Measurements from ENCODE around the gene HAUS5. TPM values are rescaled to one million over a fixed set of nuclear protein-coding genes. Genes with fewer than 3 reads are reported as not detected.

The HAUS5 gene
- total and polyA plus RNA-seq, 2 of the 8 experiments (the other 6 are each of a cell fraction or from before 2014, with no cell fraction given): 13.8 to 25.7 TPM

DNA sequence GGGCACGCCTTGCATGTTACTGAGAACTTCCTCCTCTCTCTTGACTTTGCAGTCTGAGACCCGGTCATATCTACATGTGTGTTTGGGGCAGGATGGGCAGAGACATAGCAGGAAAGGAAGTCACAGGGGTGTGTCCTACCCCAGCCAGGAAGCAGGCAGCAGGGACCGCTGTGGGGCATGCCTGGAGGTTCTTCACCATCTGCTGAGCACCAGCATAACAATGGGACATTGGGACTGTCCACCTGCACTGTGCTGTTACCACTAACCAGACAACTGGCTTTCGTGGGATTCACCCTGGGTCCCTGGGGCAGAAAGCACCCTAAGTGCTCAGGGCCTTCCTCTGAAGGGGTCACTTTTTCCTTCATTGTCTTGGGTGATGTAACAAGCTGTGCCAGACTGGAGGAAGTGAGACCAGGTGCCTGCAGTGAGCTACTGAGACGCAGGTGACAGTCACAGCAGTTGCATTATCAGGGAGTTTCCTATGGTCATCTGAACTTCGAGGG, 2.6 kb upstream of the HAUS5 start:
- Histone ChIP-seq H3K9me3 (ENCODE audit: insufficient read depth in 2 of 2, low read depth in 1 of 2, low read length in 1 of 2) (peaks cover 5 to 8% of the 10 kb centered on the region in 2 experiments), H3K36me3 (ENCODE audit: control insufficient read depth in 2 of 4, insufficient read depth in 4 of 4, low read length in 3 of 4) (no peaks in the 10 kb centered on the region), H3K27me3 (replicated peaks in 1 of 4; ENCODE audit: control insufficient read depth in 3 of 4, extremely low read depth in 1 of 4, insufficient read depth in 3 of 4, low read length in 3 of 4) (peaks cover 0 to 3% (median 0%) of the 10 kb centered on the region in 4 experiments; a peak in 1 of 7 replicates), H2AK5ac (ENCODE audit: low read depth, low read length) (no peak overlapping the region), H3K27ac (ENCODE audit: low read depth, low read length) (no peak overlapping the region), H3K79me1 (ENCODE audit: low read depth, low read length) (no peaks in the 10 kb centered on the region), H2AFZ (ENCODE audit: low read length) (no peak overlapping the region), H2BK20ac (ENCODE audit: low read length) (no peak overlapping the region), H3K4me1 (replicated peaks in 1 of 4; ENCODE audit: control insufficient read depth in 3 of 4, insufficient read depth in 4 of 4, low read length in 3 of 4) (peaks cover 0 to 4% (median 2%) of the 10 kb centered on the region in 4 experiments; a peak in 4 of 7 replicates), H3K23ac (ENCODE audit: insufficient read length) (no peak overlapping the region), H2BK5ac (ENCODE audit: low read depth, low read length) (no peak overlapping the region), H3K79me2 (ENCODE audit: control insufficient read depth in 1 of 2, insufficient read depth in 2 of 2, low read length in 2 of 2) (no peaks in the 10 kb centered on the region), H3K4me2 (ENCODE audit: insufficient read depth in 1 of 2, low read depth in 2 of 2, low read length in 2 of 2) (no peak overlapping the region), H4K20me1 (replicated peaks in 1 of 2; ENCODE audit: control insufficient read depth in 1 of 2, insufficient read depth in 2 of 2, low read length in 2 of 2) (no peaks in the 10 kb centered on the region), H2BK12ac (ENCODE audit: low read depth, low read length) (no peak overlapping the region), H3K56ac (replicated peaks; ENCODE audit: insufficient read length, low read depth, low read length) (no peak overlapping the region), H3K23me2 (ENCODE audit: low read depth, low read length) (peaks cover 8% of the 10 kb centered on the region; the same call in 1 of the 2 replicates), H2BK15ac (ENCODE audit: low read length) (no peak overlapping the region), H2BK120ac (replicated peaks; ENCODE audit: low read depth, low read length) (no peak overlapping the region), H3K18ac (ENCODE audit: extremely low read depth, low read length) (no peak overlapping the region), H3K9ac (replicated peaks in 1 of 4; ENCODE audit: extremely low read depth in 1 of 4, low read depth in 3 of 4, low read length in 3 of 4) (no peak overlapping the region), H3K4ac (replicated peaks; ENCODE audit: insufficient read length, low read depth, low read length) (no peak overlapping the region), H3K14ac (ENCODE audit: insufficient read length) (no peak overlapping the region), H4K5ac (ENCODE audit: insufficient read length, low read depth, low read length) (no peak overlapping the region), H4K8ac (ENCODE audit: extremely low read depth, insufficient read depth, low read length) (no peak overlapping the region), H3K4me3 (ENCODE audit: extremely low read depth in 1 of 4, insufficient read depth in 2 of 4, low read depth in 3 of 4, low read length in 4 of 4) (no peak overlapping the region), H4K91ac (replicated peaks; ENCODE audit: insufficient read length, low read length) (no peak overlapping the region)
- DNase-seq (ENCODE audit: low read depth in 1 of 2, low spot score in 2 of 2) (no peak), FAIRE-seq (no peak)
- CTCF ChIA-PET (ENCODE audit: partially characterized antibody): interaction anchor here (0.7 to 7.1 kb wide), 5 partner anchors 18 to 282 kb away, joined by 3 to 38 read pairs (median 4); no protein-coding TSS in a partner anchor
- POLR2A ChIA-PET (ENCODE audit: partially characterized antibody): interaction anchor here (3.8 kb wide), 1 partner anchor 12 kb away, joined by 16 read pairs; no protein-coding TSS in a partner anchor
- 89% methylated on average over 6 of the region's 6 CpGs; no CpG with 5 or more reads in 1 of the 2 experiments for WGBS, 2 experiments (ENCODE audit: extremely low coverage in 1 of 2, insufficient coverage in 1 of 2, insufficient read length in 1 of 2, insufficient replicate concordance in 2 of 2, low coverage in 1 of 2, low lambda C conversion rate in 2 of 2, missing lambda C conversion rate in 1 of 2)
- TF ChIP-seq ZNF274 (IDR thresholded peaks at IDR 0.05; ENCODE audit: borderline replicate concordance, extremely low read depth, low read length): no peak
- TF ChIP-seq TEAD4 (IDR thresholded peaks at IDR 0.05; ENCODE audit: low read depth, low read length): no peak
- no peak for TF ChIP-seq FOSL1 (IDR thresholded peaks at IDR 0.05; ENCODE audit: insufficient read depth, low read depth, low read length)
- TF ChIP-seq MAX (IDR thresholded peaks at IDR 0.05): no peak
- TF ChIP-seq, protein P1, sequence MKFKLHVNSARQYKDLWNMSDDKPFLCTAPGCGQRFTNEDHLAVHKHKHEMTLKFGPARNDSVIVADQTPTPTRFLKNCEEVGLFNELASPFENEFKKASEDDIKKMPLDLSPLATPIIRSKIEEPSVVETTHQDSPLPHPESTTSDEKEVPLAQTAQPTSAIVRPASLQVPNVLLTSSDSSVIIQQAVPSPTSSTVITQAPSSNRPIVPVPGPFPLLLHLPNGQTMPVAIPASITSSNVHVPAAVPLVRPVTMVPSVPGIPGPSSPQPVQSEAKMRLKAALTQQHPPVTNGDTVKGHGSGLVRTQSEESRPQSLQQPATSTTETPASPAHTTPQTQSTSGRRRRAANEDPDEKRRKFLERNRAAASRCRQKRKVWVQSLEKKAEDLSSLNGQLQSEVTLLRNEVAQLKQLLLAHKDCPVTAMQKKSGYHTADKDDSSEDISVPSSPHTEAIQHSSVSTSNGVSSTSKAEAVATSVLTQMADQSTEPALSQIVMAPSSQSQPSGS (IDR thresholded peaks at IDR 0.05; ENCODE audit: low read length): no peak
- TF ChIP-seq POLR2A (IDR thresholded peaks at IDR 0.05; ENCODE audit: control extremely low read depth in 1 of 2, low read depth in 2 of 2, low read length in 2 of 2): no peak
- no peak for TF ChIP-seq GABPA (IDR thresholded peaks at IDR 0.05; ENCODE audit: borderline replicate concordance, insufficient read depth, low read length)
- TF ChIP-seq NANOG (IDR thresholded peaks at IDR 0.05; ENCODE audit: insufficient read depth, low read depth, low read length, poor library complexity, severe bottlenecking): no peak
- no peak for TF ChIP-seq TBP (IDR thresholded peaks at IDR 0.05; ENCODE audit: low read depth, low read length)
